AG09309 (cell line): ENCODE data around the gene GJC2.

ENCODE experiments used
- DNase-seq: peaks from one replicate; pipeline ENCODE4 v3.0.0-alpha.2; 2010; ENCODE audit warnings: low read depth
- H3K4me3 ChIP-seq: 2 replicates; pipeline ENCODE4 v1.5.1; 2011; ENCODE audit warnings: mild to moderate bottlenecking, low read depth, low read length, moderate library complexity; ENCODE audit not compliant: control insufficient read depth
- TF ChIP-seq, protein P1 (sequence below): IDR thresholded peaks from 2 replicates; pipeline ENCODE4 v1.5.1; 2011; ENCODE audit warnings: mild to moderate bottlenecking, low read depth, low read length, inconsistent platforms; ENCODE audit not compliant: insufficient read depth, control insufficient read depth; ENCODE audit errors: missing control alignments

GJC2 gene

GRCh38 chr1:228194921-228195812 lies 45.4 kb downstream of the GJC2 start:
- H3K4me3 ChIP-seq: no peak overlapping the region
- no peak for DNase-seq
- TF ChIP-seq, protein P1, sequence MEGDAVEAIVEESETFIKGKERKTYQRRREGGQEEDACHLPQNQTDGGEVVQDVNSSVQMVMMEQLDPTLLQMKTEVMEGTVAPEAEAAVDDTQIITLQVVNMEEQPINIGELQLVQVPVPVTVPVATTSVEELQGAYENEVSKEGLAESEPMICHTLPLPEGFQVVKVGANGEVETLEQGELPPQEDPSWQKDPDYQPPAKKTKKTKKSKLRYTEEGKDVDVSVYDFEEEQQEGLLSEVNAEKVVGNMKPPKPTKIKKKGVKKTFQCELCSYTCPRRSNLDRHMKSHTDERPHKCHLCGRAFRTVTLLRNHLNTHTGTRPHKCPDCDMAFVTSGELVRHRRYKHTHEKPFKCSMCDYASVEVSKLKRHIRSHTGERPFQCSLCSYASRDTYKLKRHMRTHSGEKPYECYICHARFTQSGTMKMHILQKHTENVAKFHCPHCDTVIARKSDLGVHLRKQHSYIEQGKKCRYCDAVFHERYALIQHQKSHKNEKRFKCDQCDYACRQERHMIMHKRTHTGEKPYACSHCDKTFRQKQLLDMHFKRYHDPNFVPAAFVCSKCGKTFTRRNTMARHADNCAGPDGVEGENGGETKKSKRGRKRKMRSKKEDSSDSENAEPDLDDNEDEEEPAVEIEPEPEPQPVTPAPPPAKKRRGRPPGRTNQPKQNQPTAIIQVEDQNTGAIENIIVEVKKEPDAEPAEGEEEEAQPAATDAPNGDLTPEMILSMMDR: no peak

DNA sequence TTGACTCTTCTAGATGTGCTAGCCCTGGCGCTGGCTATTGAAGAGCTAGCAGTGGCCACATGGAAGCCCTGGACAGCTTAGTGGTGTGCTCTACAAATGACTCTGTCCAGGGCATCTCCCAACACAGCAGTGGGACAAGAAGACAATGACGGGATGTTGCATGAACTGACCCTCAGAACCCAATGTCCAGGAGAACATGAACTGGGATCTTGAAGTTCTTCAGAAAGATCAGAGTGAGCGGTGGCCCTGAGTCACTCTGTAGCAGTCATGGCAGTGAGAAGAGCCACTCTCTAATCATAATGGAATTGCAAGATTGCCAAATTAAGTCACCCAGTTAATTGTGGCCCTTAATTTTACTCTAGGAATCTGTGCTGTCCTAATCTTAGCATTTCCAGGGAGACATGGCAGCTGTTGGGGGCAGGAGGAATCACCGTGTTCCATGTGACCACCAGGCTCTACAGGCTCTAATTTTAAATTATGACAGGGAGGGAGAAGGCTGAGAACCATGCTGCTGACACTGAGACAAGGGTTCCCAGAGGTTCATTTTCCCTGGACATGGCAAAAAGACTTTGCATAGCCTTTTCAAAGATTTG lies 47.9 kb downstream of the GJC2 start:
- DNase-seq: no peak

DNA sequence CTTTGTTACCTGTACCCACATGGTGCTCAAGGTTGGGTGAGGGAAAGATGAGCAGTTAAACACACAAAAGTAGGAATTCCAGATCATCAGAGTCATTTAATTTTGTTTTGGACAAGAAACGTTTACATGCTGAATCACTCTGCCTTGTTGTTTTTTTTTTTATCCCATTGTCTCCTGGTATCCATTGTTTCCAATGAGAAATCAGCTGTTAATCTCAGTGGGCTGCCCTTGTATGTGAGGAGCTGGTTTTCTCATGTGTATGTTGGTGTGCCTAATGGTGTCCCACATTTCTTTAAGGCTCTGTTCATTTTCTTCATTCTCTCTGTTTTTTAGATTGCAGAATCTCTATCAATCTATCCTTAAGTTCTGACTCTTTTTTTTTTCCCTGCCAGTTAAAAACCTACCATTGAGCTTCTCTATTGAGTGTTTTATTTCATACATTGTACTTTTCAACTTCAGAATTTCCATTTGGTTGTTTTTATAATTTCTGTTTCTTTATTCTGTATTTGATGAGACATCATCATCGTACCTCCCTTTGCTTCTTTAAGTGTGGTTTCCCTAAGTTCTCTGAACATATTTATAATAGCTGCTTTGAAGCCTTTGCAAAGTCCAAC lies 49.4 kb downstream of the GJC2 start:
- DNase-seq: no peak
- TF ChIP-seq, protein P1: no peak
- no peak overlapping the region for H3K4me3 ChIP-seq

More for the DNA sequence above, 47.9 kb downstream of the GJC2 start:
- H3K4me3 ChIP-seq: no peak overlapping the region
- TF ChIP-seq, protein P1: no peak

DNA sequence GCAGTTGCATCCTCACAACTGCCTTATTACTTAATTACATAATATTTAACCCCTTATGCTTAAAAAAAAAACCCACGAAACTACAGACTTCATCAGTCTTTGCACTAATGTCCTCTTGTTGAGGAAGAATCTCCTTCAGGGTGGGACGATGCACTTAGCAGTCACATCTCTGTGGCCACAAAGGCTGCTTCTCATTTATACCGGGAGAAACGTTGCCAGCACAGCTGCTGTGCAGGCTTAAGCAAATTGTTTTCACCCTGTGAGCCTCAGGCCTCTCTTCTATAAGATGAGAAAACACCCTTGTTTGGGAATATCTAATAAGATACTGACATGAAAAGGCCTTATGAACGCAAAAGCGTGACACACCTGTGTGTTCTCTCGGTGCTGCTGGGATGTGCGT lies 55.2 kb downstream of the GJC2 start:
- TF ChIP-seq, protein P1: no peak
- no peak overlapping the region for H3K4me3 ChIP-seq
- no peak for DNase-seq

GRCh38 chr1:228205526-228206436 lies 56.1 kb downstream of the GJC2 start:
- TF ChIP-seq, protein P1: no peak
- no peak for DNase-seq
- H3K4me3 ChIP-seq: no peak overlapping the region

DNA sequence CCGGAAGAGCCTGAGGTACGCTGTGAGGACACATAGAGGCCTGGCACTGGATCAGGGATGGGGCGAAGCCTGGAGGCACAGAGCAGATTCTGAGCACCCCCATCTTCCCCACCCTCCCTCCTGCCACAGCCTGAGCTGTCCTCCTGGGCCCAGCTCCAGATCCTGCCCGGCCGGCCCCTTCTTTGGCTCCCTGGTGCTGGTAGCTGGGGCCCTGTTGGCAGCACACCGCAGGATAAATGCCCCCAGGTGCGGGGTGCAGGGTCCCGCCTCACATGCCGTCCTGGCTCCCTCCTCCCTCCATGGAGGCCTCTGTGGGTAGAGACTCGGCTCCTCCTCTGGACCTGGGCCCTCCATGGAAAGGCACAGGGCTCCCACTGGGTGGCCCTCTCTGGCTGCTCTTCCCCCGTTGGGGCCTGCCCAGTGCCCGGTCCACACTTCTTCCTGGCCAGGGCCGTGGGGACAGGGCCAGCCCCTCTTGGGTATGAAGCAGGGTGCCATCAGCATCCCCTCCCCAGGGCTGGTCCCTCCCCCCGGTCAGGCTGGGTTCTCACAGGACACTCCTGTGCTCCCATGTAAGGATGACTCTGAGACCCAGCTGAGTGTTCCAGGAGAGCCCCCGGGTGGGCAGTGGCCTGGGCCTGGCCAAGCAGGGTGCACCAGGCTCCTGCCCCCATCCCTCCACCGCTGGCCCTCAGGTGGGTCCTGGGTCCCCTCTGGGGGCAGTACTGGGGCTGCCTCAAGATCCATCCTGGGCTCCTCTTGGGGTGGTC lies 57.0 kb downstream of the GJC2 start:
- no peak for DNase-seq
- H3K4me3 ChIP-seq: no peak overlapping the region
- TF ChIP-seq, protein P1: no peak
